Cortex of kidney (tissue), 1 donor: Measurements from ENCODE around the gene TEX38.
"Not testable (repeated sequence)": the region's sequence is repeated elsewhere in the genome, so short reads cannot be mapped to it uniquely, and the experiment has no call there.

Source experiments
- DNase-seq: peaks from one replicate; lab custom pipeline; 2025; lab: John Stamatoyannopoulos, UW

The TEX38 gene

DNA sequence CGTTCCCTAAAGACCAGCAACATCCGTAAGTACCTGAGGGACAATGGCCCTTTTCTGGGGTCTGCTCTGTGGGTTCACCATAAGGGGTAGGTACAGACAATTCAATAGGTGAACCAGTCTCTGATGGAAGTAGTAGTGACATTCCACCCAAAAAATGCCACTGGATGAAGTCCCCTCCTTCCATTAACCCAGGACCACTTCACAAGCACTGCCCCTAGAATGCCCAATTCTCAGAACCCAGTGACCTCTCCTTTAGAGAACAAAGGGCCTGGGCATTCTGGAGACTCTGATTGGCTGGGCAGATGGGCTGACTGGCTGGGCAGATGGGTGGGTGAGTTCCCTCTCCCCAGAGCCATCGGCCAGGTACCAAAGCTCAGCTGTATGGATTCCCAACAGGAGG, at the start of gene TEX38:
Gene TEX38 (plus strand): TSS at position 301 of the 400 bp plus-strand sequence. CDS start 81 bp downstream, at position 382.
- DNase-seq: no peak

GRCh38 chr1:46621930-46622329, 49.7 kb upstream of the TEX38 start:
- DNase-seq: no peak

- DNase-seq: no peak
These were observed 49.3 kb upstream of the TEX38 start for GRCh38 chr1:46622344-46622743.

GRCh38 chr1:46623743-46624644, 47.7 kb upstream of the TEX38 start:
- no peak for DNase-seq

DNA sequence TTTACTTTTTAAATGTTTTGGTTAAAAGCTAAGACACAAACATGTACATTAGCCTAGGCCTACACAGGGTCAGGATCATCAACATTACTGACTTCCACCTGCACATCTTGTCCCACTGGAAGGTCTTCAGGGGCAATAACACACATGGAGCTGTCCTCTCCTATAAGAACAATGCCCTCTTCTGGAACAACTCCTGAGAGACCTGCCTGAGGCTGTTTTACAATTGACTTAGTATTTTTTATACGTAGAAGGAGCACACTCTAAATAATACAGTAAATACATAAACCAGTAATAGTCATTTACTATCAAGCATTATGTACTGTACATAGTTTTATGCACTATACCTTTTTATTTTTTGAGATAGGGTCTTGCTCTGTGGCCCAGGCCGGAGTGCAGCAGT, 40.9 kb upstream of the TEX38 start:
- DNase-seq: no peak

GRCh38 chr1:46635205-46635604, 36.4 kb upstream of the TEX38 start:
- DNase-seq: no peak

- DNase-seq: no peak
These were observed 34.1 kb upstream of the TEX38 start for GRCh38 chr1:46637444-46638083.

GRCh38 chr1:46638921-46639320, 32.7 kb upstream of the TEX38 start:
- DNase-seq: no peak

DNA sequence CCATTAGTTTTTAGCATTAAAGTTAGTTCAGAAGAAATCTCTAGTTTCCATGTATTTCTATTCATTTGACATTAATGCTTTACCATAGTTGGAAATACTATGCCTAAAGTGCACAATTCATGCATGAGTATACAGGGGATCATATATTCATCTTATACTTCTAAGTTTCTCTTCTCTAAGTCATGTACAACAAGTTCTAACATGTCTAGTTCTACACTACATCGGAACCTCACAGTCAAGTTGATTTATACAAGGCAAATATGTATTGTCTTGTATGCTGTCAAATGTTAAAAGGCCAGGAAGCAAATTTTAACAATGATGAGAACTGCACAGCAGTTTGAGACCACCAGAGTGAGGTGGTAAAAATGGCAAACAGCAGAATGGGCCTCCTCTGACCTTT, 32.1 kb upstream of the TEX38 start:
- DNase-seq: no peak

DNA sequence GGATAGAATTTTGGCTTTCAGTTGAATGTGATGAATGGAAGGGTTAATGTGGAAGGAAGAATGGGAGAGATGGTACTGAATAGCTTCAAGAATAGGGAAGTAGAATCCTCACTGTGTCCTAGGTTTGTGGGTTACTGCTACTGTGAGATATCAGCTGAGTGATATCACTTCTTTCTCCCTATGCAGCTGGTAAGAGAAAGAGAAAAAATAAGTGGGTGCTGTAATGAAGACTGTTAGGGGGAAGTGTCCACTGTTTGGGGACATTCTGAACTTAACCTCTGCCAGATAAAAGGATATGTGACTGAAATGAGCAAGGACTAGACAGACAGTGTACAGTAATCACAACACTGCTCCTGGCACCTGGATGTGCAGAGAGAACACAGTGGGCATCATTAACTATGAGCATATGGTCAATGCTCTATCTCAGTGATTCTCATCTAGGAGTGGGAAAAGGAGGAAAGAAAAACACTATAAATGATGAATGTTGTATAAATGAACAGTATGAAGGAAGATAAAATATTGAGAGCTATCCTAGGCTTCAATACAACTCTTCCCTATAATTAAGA, 29.5 kb upstream of the TEX38 start:
- no peak for DNase-seq

DNA sequence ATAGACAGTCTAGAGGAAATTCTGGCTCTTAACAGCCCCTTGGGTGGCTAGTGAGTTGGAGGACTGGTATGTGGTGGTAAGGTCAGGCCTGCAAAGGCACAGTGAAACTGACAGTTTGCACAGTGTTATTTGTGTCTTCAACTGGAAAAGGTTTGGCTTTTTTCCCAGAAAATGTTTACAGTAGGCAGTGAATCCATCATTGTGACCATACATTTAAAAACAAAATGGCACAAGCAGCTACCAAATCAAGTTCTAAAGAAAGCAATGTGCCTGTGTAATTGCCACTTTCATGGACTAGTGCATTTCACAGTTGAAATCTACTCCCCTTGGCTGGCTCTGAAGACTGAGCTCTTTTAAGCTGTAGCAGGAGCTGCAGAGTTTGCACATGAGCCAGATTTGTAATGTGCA, 28.3 kb upstream of the TEX38 start:
- no peak for DNase-seq

DNA sequence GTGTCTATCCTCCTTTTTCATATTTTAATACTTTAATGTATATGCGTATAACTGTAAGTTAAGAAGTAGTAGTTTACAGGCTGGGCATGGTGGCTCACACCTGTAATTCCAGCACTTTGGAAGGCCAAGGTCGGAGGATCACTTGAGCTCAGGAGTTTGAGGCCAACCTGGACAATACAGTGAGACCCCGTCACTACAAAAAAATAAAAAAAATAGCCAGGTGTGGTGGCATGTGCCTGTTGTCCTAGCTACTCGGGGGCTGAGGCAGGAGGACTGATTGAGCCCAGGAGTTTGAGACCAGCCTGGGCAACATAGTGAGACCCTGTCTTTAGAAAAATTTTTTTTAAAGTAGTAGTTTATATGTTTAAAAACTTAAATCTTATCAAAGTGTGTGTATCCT, 25.8 kb upstream of the TEX38 start:
- DNase-seq: no peak

- DNase-seq: no peak
These were observed 25.3 kb upstream of the TEX38 start for GRCh38 chr1:46646331-46646730.

DNA sequence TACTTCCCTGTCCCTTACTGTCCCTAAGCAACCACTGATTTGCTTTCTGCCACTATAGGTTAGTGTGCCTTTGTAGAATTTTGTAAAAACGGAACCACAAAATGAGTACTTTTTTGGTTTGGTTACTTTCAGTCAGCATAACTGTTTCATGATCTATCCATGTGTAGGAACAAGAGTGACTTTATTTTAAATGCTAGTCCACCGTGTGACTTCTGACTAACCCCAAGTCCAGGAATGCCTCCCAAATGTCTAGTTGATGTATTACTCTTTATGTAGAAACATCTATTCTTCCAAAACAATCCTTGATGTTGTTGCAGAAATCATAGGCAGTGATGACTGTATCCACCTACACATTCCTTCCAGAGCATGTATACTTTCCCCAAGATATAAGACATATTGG, 24.8 kb upstream of the TEX38 start:
- no peak for DNase-seq

DNA sequence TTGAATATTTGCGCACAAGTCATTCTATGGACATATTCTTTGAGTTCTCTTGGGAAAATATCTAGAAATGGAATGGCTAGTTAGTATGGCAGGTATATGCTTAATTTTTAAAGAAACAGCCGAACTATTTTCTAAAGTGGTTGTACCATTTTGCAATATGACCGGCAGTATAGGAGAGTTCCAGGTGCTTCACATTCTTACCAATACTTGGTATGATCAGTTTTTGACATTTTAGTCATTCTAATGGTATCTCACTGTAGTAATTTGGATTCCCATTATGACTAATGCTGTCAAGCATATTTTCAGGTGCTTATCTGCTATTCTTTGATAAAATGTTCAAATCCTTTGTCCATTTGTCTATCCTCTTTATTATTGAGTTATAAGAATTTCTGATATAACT, 24.0 kb upstream of the TEX38 start:
- DNase-seq: no peak

DNA sequence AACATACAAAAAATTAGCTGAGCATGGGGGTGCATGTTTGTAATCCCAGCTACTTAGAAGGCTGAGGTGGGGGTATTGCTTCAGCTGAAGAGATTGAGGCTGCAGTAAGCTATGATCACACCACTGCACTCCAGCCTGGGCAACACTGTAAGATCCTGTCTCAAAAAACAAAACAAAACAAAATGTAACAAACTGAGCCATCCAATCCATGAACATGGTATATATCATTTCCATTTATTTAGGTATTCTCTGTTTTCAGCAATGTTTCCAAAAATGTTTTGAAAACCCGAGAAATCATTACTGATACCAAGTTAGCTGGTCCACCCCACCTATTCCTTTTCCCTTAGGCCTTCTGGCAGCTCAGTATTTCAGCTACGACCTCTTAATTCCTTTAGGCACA, 21.9 kb upstream of the TEX38 start:
- DNase-seq: no peak

DNA sequence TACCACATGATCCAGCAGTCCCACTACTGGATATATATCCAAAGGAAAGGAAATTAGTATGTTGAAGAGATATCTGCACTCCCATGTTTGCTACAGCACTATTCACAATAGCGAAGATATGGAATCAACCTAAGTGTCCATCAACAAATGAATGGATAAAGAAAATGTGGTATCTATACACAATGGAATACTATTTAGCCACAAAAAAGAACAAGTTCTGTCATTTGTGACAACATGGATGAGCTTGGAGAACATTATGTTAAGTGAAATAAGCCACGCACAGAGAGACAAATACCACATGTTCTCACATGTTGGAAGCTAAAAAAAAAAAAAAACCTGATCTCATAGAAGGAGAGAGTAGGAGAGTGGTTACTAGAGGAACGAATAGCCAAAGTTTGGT, 21.2 kb upstream of the TEX38 start:
- DNase-seq: no peak

DNA sequence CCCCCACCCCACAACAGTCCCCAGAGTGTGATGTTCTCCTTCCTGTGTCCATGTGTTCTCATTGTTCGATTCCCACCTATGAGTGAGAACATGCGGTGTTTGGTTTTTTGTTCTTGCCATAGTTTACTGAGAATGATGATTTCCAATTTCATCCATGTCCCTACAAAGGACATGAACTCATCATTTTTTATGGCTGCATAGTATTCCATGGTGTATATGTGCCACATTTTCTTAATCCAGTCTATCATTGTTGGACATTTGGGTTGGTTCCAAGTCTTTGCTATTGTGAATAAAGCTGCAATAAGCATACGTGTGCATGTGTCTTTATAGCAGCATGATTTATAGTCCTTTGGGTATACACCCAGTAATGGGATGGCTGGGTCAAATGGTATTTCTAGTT, 20.5 kb upstream of the TEX38 start:
- not testable (repeated sequence) for DNase-seq

DNA sequence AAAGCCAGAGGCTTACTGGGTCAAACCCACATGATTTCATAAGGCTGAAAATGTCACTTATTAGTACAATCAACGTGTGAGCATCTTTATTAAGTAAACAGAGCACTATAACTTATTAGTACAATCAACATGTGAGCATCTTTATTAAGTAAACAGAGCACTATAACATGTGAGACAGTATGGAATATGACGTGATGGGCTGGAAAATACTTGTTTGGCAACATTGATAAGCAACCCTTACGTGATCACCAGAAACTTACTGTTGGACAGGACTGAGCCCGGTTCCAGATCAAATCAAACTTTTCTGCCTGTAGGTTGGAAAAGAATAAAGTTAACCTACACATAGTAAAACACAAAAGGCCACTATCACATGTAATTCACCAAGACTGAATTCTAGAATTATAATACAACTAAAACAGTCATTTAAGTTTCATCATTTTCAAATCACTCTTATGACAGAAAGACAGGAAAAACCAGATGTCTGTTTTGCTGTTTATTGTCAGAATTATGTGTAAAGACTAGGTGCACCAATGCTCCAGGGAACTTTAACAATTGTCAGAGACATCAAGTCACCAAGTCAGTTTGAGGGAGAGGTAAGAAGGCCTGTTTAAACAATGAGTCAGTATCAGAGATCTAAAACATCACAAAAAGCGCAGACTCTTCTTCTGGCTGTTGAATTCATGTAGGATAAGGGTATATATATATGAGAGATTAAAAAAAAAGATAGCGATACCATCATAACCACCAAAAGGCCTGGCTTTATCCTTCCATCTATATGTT, 19.1 kb upstream of the TEX38 start:
- no peak for DNase-seq

- DNase-seq: no peak
These were observed 18.2 kb upstream of the TEX38 start for GRCh38 chr1:46653405-46653958.

DNA sequence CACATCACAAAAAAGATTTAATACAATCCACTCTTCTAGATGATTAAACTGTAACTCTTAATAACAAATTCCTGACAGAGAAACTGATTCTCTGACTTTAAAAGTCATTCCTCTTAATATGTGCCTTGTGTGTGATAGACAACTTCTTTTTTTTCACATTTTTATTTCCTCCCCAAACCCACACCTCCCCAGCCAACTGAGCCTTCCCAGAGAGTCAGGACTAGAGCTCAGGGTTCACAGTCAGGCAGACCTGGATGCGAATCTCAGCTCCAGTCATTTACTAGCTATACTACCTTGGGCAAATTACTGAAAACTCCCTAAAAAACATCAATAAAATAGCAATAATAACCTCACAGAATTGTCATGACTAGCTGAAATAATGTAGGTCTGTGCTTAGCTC, 17.6 kb upstream of the TEX38 start:
- no peak for DNase-seq

GRCh38 chr1:46654698-46655097, 17.0 kb upstream of the TEX38 start:
- DNase-seq: not testable (repeated sequence)
